GM21737 (cell line): ENCODE data around the gene IL10.
"Not testable (repeated sequence)": the region's sequence is repeated elsewhere in the genome, so short reads cannot be mapped to it uniquely, and the experiment has no call there.

Source experiments
- ATAC-seq: cut with Tn5 transposase; IDR thresholded peaks from one replicate; pipeline ENCODE4 v1.9.1; 2021; ENCODE audit warnings: mild to moderate bottlenecking, moderate library complexity; ENCODE audit not compliant: unreplicated experiment

IL10 gene

DNA sequence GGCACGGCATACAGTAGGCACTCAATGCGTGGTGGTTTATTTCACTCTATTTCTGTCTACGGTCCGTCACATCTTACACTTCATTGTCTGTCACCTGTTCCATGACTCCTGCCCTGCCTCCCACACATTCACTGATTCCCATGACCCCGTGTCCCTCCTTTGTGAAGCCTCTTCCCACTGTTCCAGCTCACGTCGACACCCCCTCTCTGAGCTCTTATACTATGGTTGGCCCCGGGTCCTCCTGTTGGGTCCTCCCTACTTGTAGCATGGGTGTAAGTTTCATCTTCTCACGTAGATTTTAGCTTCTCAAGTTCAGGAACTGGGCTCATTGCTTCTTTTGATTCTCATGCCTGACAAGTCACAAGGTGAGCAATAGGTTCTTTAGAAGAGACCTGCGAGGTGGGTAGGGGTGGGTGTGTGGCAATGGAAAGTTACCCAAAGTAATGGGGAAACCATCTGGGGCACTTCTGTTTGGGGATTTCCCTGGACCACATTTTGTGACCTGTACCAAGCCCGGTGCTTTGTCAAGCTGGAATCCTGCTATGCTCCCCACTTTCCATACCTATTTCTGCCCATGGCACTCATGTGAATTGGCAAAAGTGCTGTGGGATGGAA, 22.1 kb upstream of the IL10 start:
- ATAC-seq = no peak

DNA sequence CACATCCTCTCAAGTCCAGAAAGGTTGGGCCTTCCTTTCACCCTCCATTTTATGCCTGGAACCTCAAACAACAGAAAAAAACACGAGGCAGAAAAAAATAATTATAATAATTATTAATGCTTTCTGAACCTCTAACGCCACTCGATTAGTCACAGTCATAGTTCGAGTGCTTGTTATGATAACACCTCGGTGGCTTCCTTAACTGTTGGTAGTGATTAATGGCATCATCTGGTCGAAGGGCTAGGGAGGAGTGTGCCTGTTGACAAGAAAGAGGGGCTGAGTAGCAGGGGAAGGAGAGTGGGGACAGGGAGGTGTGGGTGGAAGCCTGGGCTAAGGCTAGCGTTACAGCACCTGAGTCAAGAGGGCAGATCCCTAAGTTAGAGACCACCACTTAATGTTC, 21.3 kb upstream of the IL10 start:
- ATAC-seq = no peak

- peak; percentile 58 for ATAC-seq
Observed at GRCh38 chr1:206792939-206793607, 20.8 kb upstream of the IL10 start.

DNA sequence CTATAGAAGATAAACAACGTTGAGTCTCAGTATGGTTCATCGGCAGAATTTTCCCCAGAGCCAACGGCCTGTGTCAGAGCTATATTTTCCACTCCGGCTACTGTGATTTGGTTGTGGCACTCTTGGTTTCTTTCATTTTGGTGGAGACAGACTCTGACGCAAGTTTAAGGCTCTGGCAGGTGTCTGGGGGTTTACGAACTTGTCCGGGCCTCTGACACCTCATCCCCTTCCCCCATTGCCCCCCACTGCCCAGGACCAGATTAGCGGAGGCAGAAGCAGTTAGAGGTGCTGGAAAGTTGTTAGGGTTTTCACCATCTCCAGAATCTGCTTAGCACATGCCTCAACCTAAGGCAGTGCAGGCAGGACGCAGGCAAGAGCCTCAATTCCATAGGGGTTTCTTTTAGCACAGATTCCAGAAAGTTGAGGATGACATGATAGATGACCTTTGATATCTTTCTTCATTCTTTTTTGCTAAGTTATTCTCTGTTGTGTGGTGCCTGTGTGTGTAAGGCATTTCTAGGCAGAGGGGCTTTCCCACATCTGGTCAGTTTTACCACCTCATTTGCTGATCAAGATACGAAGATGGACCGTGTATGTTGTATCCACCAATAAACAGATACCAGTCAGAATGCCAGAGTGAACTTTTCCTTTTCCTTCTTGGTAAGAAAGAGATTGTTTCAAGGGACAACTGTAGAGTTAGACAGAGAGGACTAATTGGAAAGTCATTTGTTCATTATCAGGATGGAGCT, 18.4 kb upstream of the IL10 start:
- no peak for ATAC-seq

- ATAC-seq = no peak
Observed at GRCh38 chr1:206788487-206789050, 16.3 kb upstream of the IL10 start.

DNA sequence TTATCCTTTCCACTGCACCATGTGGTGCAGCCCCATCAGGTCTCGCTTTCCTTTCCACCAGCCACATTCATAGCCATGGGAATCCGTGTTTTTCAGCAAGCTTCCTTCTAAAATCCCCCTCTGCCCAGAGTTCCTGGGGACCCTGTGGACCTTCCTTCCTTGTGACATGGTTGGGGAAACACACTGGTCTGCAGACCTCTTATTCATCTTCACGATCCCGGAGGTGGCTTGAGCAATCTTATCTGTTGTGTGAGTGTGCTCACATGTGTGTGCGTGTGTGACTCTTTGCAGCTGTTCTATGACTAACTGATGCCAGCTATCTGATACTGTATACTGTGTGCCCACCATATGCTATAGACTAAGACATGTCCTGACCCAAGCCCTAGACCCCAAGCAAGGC, 15.6 kb upstream of the IL10 start:
- no peak for ATAC-seq

- ATAC-seq = no peak
Observed at GRCh38 chr1:206786212-206786886, 14.1 kb upstream of the IL10 start.

DNA sequence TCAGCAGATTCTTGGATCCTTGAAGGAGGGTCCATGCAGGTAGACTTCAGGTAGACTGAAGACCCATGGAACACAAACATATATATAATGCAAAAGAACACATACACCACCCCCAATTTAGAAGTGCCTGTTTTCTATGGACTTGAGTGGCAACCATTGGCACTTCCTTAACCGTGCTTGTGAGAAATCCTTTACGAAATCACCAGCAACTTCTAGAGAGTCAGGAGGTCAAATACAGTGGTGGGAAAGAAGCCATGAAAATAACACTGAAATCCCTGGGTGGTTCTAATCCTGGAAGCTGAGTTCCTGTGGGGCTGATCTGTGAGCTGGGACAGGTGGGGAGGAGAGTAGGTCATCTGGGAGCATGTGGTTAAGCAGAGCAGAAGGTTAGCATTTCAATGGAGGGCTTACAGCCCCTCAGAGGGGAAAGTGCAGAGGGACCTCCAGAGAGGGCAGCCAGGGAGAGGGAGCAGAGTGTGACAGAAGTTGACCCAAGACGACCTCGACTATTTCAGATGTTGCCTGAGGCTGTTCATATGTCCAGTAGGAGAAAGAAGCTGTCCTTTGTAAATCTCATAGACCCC, 13.0 kb upstream of the IL10 start:
- no peak for ATAC-seq

- peak; percentile 59 for ATAC-seq
Observed at GRCh38 chr1:206784471-206784903, 12.2 kb upstream of the IL10 start.

GRCh38 chr1:206783506-206783905, 11.2 kb upstream of the IL10 start:
- ATAC-seq = no peak

DNA sequence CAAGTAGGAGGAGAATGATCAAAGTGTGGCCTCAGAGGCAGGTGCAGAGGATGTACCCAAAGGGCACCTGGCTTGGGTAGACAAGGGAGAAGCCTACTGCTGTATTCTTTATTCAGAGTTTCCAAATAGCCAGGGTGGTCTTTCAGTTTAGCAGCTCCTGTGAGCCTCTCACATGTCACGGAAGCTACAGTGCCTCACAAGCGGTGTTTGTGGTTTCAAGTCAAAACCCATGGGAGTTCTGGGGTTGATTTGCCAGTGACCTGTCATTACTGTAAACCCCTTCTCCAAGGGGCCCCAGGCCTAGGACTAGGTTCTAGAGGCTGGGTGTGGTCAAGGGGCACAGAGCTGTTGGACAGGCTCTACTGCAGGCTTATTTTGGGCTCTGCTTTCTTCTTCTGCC, 10.2 kb upstream of the IL10 start:
- peak; percentile 59 for ATAC-seq

DNA sequence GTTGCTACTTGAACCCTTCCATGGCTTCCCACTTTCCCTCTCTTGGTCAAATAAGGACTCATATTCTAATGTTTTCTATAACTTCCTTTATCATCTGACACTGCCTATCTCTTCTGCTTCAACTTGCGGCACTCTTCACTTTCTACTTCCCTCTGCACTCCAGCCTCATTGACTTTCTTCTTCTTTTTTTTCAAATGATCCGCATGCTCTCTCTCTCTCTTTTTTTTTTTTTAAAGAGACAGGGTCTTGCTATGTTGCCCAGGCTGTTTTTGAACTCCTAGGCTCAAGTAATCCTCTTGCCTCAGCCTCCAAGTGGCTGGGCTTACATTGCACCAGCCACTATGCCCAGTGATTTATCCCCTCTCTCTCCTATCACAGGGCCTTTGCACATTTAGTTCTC, 7.3 kb upstream of the IL10 start:
- ATAC-seq = no peak

DNA sequence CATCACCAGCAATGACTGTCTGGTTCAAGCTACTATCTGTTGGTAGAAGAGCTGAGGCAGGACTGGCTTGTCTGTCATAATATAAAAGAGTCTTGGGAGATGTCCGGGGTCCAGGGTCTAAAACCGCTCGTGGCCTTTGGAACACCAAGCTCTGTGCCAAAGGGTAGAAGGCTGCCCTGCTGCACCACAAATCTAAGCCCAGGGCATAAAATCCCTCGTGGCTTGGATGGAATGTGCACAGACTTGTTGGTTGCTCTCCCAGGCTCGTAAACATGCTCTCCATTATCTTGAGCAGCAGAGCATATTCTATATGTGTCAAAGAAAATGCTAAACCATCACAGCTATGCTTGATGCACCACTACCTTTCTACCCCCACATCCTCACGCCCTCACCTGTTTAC, 6.6 kb upstream of the IL10 start:
- not testable (repeated sequence) for ATAC-seq

DNA sequence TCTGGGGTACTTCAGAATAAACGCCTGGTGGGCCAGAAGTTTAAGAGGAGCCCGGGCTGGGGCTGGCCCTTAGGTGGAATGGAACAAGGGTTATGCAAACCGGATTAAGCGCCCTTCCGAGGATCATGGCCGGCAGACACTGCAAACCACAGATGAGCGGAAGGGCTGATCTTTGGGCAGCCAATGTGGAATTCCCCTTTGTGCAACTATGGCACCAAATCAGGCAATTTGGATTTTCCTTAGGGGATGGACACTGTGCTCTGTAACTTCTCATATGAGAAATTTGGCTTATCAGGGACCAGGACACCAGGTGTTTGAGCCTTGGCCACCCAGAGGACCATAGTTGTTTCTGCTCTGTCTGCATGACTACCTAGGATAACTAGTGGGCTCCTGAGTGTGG, 5.7 kb upstream of the IL10 start:
- ATAC-seq = no peak

- no peak for ATAC-seq
Observed at GRCh38 chr1:206776229-206776628, 3.9 kb upstream of the IL10 start.

DNA sequence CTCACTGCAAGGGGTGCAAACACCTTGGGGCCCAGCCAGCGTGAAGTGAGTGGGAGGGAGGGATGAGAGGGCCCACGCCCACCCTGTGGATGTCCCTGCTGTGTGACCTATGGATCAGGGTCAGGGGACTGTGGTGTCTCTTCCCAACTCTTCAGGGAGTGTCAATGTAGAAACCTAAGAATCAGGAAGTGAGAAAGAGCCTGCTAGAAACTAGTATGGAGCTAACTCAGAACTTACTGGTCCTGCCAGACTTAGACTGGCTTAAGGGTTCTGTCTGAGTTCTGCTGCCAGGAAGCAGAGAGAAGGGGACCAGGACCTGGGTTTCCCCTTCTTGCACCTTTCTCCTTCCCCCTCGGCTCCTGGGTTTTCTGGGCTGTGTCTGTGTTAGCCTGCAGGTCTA, 1.8 kb upstream of the IL10 start:
- ATAC-seq = no peak

- ATAC-seq = no peak
Observed at GRCh38 chr1:206771338-206771692, 979 bp downstream of the IL10 start.

GRCh38 chr1:206770531-206771337, 1.6 kb downstream of the IL10 start, which contains the start of gene IL19:
Gene IL19, plus strand, starts transcription at chr1:206770773. Its CDS starts 65,890 bp downstream, at chr1:206836663.
- ATAC-seq = no peak

GRCh38 chr1:206769304-206769731, 3.0 kb downstream of the IL10 start:
- ATAC-seq = peak; percentile 58
